ENCODE data around the gene ETNK1.
"Not testable (repeated sequence)": the region's sequence is repeated elsewhere in the genome, so short reads cannot be mapped to it uniquely, and the experiment has no call there.

Gene ETNK1

GRCh38 chr12:22624870-22625761, at the start of gene ETNK1:
ETNK1 (plus strand) TSS chr12:22625171; CDS start chr12:22625431, 260 bp downstream.
- peak; percentile 3 for FAIRE-seq

DNA sequence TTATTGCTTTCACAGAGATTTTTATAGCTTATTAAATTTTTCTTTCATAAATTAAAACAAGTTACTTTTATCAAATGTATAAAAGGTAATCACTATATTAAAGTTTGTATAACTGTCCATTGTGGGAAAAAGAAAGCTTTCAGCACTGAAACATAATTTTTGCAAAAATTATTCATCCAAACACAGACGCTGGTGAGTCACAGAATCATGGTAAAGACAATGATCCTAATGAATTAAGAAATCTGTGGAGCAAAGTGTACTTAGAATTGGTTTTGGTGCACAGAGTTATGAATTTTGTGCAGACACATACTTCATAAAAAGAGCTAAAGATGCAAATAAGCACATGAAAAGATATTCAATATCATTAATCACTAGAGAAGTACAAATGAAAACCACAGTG, 48.9 kb upstream of the ETNK1 start:
- no peak for FAIRE-seq

DNA sequence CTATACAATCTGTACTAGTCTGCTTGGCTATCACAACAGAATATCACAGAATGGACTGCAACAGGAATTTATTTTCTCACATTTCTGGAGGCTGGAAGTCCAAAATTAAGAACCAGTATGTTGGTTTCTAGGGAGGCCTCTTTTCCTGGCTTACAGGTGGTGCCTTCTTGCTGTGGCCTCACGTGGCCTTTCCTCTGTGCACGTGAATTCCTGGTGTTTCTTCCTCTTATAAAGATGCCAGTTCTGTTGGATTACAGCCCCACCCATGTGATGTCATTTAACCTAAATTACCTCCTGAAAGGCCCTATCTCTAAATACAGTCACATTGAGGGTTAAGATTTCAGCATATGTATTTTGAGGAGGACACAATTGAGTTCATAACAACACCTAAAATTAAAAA, 48.5 kb upstream of the ETNK1 start:
- FAIRE-seq: no peak

DNA sequence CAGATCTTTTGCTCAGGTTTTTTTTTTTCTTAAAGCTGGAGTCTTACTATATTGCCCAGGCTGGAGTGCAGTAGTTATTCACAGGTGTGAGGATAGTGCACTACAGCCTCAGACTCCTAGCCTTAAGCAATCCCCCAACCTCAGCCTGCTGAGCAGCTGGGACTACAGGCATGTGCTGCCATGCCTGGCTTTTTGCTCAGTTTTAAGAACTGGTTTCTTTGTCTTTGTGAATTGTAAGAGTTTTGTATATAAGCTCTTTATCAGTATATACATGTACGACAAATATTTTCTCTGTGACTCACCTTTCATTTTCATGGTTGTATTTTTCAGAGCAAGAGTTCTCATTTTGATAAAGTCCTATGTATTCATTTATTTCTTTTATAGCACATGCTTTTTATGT, 47.3 kb upstream of the ETNK1 start:
- no peak for FAIRE-seq

- FAIRE-seq: no peak
Measured at GRCh38 chr12:22578328-22578727, 46.6 kb upstream of the ETNK1 start.

DNA sequence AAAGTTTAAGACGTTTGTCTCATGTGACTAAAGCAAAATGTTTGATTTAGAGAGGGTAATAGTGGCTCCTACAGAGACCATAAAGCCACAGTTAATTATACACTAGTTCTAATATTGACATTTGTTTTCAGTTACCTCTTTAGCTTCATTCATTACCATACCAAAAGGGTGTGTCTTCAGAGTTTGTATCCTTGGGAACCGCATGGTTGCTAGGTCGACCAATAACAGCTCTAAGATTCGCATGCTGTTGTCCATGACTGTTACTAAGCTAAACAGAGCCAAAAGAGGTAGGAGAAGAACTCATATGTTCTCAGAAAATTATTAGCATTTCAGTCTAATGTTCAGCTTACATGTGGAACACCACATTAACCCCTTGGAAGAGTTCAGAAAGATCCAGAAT, 36.2 kb upstream of the ETNK1 start:
- FAIRE-seq: no peak

DNA sequence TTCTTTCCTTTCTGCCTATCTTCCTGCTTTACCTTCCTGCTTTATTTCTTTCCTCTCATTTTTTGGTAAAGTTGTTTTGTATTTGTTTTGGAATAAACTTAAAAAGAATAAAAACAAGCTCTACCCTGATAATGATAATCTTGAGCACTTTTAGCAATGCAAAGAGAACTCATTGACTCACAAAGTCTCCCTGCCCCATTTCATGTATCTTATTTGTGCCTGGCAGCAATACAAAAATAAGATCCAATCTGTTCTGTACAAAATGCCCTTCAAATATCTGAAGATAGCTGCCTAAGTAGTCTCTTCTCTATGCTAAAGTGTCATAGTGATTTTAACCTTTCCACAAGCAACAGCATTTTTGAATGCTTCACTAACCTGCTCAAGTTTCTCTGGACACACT, 31.1 kb upstream of the ETNK1 start:
- no peak for FAIRE-seq

DNA sequence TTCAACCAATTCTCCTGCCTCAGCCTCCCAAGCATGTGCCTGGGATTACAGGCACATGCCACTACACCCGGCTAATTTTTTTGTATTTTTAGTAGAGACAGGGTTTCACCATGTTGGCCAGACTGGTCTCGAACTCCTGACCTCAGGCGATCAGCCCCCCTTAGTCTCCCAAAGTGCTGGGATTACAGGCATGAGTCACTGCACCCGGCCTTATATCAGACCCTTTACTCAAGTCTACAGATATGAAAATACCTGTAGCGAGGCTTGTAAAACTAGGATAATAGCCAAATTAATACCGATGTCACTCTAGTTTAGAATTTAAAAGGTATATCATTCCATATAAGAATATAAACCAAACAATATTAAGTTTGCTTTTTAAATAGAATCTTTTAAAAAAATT, 27.4 kb upstream of the ETNK1 start:
- FAIRE-seq: not testable (repeated sequence)

GRCh38 chr12:22598141-22598762, 26.7 kb upstream of the ETNK1 start:
- FAIRE-seq: no peak

DNA sequence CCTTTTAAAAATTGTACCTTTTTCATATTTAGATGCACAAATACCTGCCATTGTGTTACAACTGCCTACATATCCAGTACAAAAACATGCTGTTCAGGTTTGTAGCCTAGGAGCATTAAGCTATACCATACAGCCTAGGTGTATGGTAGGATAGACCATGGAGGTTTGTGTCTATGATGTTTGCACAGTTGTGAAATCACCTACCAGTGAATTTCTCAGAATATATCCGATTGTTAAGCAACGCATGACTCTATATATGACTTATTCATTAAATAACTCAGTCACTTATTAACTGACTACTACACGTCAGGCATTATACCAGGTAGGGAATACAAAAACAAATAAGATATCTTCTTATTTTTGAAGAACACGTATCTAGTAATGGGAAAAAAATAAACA, 26.2 kb upstream of the ETNK1 start:
- no peak for FAIRE-seq

- no peak for FAIRE-seq
Measured at GRCh38 chr12:22600181-22600580, 24.8 kb upstream of the ETNK1 start.

- FAIRE-seq: no peak
Measured at GRCh38 chr12:22609501-22609900, 15.5 kb upstream of the ETNK1 start.

DNA sequence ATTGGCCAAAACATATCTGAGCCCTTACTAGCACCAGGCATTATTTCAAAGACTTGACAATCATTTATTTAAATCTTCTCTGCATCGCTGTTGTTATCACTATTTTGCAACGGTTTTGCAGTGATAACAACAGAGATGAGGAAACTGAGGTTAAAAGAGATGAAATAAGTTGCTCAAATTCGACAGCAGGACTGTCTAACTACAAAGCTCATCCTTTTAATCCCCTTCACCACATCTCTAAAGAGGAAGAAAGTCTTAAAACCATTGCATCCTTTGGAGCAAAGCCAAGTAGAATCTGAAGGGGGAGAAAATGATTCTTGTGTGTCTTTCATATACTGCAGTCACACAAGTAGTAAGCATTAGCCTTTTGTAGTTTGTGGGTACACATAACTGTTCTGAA, 14.8 kb upstream of the ETNK1 start:
- FAIRE-seq: no peak

- not testable (repeated sequence) for FAIRE-seq
Measured at GRCh38 chr12:22612822-22613221, 12.1 kb upstream of the ETNK1 start.

- FAIRE-seq: no peak
Measured at GRCh38 chr12:22615963-22616501, 8.9 kb upstream of the ETNK1 start.

- no peak for FAIRE-seq
Measured at GRCh38 chr12:22617630-22618029, 7.3 kb upstream of the ETNK1 start.

DNA sequence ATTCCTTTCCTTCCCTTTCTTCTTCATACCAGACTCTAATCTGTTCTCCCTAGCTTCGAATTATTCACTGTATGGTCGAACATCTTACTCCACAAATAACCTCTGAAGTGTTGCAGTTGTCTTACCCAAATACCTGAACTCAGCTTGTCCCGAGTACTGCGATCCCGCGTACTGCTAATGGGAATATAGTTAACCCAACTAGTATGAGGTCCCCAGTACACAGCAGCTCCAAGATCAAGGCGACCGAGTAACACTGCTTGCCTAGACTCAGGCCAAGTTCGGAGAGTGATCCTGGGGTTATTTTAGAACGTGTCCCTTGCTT, 462 bp upstream of the ETNK1 start:
- FAIRE-seq: no peak

- no peak for FAIRE-seq
Measured at GRCh38 chr12:22625762-22626294, 857 bp downstream of the ETNK1 start.

GRCh38 chr12:22626406-22626805, 1.4 kb downstream of the ETNK1 start:
- FAIRE-seq: no peak

DNA sequence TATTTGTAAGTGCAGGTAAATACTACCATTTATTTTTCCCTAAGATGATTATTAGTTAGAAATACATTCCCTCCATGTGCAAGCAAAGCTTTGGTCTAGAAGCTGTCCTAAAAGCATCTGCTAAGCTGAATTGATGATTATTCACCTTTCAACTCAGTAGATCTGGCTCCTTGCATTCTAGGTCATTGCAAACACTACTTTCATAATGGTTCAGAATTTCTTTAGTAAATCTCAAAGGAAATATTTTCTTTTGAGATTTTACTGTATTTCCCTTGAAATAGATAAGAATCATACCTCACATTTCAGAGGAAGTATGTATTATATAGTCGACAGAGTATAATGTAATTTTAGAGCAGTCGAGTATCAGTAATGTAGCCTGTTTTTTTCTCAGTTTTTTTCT, 2.4 kb downstream of the ETNK1 start:
- no peak for FAIRE-seq

DNA sequence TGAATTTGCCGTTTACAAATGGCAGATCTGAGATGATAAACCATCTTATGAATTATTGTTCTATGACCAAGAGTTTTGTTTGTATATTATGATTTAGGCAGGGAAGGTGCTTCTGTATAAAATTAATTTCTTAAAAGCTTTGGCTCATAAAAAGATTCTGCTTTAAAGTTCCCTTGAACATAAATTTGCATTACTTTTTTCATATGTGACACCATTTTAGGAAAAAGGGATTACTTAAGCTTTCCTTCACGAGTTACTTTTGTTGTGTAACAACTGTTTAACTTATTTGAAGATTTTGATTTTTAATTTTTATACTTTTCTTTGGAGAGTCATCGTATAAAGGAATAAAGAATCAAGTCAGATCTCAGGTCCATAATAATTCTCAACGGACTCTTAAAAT, 3.3 kb downstream of the ETNK1 start:
- no peak for FAIRE-seq

DNA sequence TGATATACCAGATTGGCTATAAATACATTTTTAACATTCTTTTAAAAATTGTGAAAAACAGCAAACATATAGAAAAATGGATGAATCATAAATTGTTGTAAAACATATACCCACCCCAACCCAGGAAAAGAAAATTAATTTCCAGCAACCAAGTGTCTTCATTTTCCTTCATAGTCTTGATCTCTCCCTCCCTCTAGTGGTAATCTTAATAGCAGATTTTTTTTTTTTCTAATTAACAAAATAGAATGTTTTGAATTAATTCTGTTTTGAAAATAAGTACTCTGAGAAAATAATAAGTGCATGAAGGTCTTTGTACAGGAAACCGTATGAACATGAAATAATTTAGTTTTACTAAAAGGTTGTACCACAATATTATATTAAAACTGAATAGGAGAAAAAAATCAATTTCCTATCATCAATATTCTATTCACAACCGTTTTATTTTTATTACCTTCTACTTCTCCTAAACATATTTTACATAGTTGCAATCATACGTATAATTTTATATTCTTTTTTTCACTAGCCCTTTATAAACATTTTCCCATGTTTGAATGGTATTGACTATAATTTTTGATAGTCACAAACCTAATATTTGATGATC, 7.0 kb downstream of the ETNK1 start:
- FAIRE-seq: peak; percentile 98

DNA sequence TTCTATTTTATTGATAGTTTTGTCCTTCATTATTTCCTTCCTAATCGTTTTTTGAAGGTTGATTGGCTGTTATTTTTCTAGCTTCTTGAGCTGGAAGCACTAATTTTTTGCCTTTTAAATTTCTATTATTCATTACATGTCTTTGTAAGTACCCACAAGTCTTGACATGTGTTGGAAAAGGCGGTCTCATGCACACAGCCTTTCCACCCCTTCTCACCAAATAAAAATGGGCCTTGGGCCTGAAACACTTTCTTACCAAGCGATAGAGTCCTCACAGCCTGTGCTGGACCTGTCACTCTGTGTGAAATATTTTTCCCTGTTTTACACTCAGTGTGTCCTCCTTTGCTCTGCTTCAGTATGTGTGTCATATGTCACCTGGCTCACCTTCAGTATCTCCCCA, 9.9 kb downstream of the ETNK1 start:
- FAIRE-seq: no peak

DNA sequence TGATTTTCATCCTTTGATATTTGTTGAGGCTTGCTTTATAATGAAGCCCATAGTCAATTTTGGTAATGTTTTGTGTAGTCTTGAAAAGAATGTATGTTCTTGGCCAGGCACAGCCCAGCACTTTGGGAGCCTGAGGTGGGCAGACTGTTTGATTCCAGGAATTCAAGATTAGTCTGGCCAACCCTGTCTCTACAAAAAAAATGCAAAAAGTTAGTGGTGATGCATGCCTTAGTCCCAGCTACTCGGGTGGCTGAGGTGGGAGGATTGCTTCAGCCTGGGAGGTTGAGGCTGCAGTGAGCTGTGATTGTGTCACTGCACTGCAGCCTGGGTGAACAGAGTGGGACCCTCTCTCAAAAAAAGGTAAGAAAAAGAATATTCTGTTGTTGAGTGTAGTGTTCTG, 10.8 kb downstream of the ETNK1 start:
- FAIRE-seq: no peak
